Skin of body (tissue), 2 donors: ENCODE measurements around the gene BLVRA. TPM values are rescaled to one million over a fixed set of nuclear protein-coding genes. Genes with fewer than 3 reads are reported as not detected.

Source experiments
- DNase-seq: peaks from one replicate; lab custom pipeline; 2025; lab: John Stamatoyannopoulos, UW
- total RNA-seq: library from RNA; depleted of rRNA; stranded (reverse); fragments of >200 nt; gene quantifications from one replicate; pipeline ENCODE4 v1.2.3, GENCODE V29; 2014

BLVRA gene
- total RNA-seq, 1 donor from 2014 or later, result 19.0 TPM

DNA sequence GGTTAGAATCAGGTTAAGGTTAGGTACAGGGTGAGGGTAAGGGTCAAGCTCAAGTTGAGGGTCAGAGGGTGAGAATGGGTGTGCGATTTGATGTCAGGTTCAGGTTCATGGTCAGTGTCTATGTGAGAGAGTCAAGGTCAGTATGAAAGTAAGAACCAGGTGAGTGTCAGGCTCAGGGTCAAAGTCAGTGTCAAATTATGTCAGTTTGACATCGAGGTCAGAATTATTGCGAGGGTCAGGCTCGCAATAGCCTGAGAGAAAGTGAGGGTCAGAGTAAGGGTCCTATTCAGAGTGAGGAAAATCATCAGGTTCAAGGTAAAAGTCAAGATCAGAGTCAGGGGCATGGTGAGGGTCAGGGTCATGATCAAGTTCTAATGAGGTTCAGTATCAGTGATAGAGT lies 97.8 kb downstream of the BLVRA start:
- DNase-seq, result no peak

Other genes with a start within 250 kb of the BLVRA start
- 26.6 TPM for gene STK17A, start 175.6 kb upstream of the BLVRA start, total RNA-seq
- 47.9 TPM for gene COA1, start 29.2 kb upstream of the BLVRA start, total RNA-seq
- gene MRPS24, start 110.8 kb downstream of the BLVRA start, total RNA-seq, result 22.5 TPM
- gene URGCP, start 147.9 kb downstream of the BLVRA start, total RNA-seq, result 18.3 TPM
- 6.9 TPM for gene UBE2D4, start 167.8 kb downstream of the BLVRA start, total RNA-seq
- 0.10 TPM for gene SPDYE1, start 239.2 kb downstream of the BLVRA start, total RNA-seq